ENCODE measurements around the gene MON1B. TPM values are rescaled to one million over a fixed set of nuclear protein-coding genes. Genes with fewer than 3 reads are reported as not detected.

Gene MON1B
- polyA plus RNA-seq, 3 donors, result 26.4 to 35.7 (median 35.6) TPM

GRCh38 chr16:77193377-77193776, 2.4 kb downstream of the MON1B start:
- H3K36me3 ChIP-seq (replicated peaks in 1 of 2; ENCODE audit: control insufficient read depth in 1 of 2, insufficient read depth in 2 of 2, low read length in 2 of 2), result peaks cover 53 to 59% of the 10 kb centered on the region in 2 donors
- peaks cover 0 to 13% (median 0%) of the 10 kb centered on the region in 7 donors for H3K9me3 Mint-ChIP-seq
- no peak overlapping the region for H3K4me2 ChIP-seq (replicated peaks; ENCODE audit: extremely low read depth, low read length, poor library complexity, severe bottlenecking)
- intact Hi-C loops (cut with micrococcal nuclease), result loop anchor here in 1 of 2 donors (5.0 to 10.0 kb wide), 3 partner anchors 531 to 1626 kb away; partner anchors contain the start of genes GABARAPL2, NUDT7 and WWOX
- H3K27ac ChIP-seq (ENCODE audit: low read depth in 1 of 2, low read length in 2 of 2), result no peak overlapping the region
- H2AFZ ChIP-seq (ENCODE audit: insufficient read depth, low read depth, low read length, poor library complexity, severe bottlenecking), result no peak overlapping the region
- H4K20me1 ChIP-seq (ENCODE audit: insufficient read depth, low read length), result peaks cover 49% of the 10 kb centered on the region
- H3K4me3 ChIP-seq (replicated peaks in 1 of 3; ENCODE audit: low read depth in 2 of 3, low read length in 3 of 3), result no peak overlapping the region
- H3K4me3 Mint-ChIP-seq, result no peak overlapping the region
- peak overlapping the region in 4 of 7 donors; percentile 38 to 82 (median 67) for H3K27ac Mint-ChIP-seq
- no peak for DNase-seq
- H3K27me3 Mint-ChIP-seq (ENCODE audit: low read depth in 3 of 3), result peaks cover 0 to 5% (median 0%) of the 10 kb centered on the region in 3 donors
- no peaks in the 10 kb centered on the region for H3K9me3 ChIP-seq (replicated peaks in 1 of 2; ENCODE audit: control insufficient read depth in 1 of 2, insufficient read depth in 1 of 2, low read length in 2 of 2)
- H3K4me1 ChIP-seq (ENCODE audit: control insufficient read depth in 1 of 2, insufficient read depth in 2 of 2, low read length in 2 of 2), result peaks cover 21 to 34% of the 10 kb centered on the region in 2 donors
- WGBS (ENCODE audit: insufficient coverage), result over 99% methylated on average over 11 of the region's 13 CpGs
- H3K4me1 Mint-ChIP-seq, result peaks cover 30% of the 10 kb centered on the region
- no peak for TF ChIP-seq CTCF (IDR thresholded peaks at IDR 0.05)
- no peak overlapping the region for H3K9ac ChIP-seq (ENCODE audit: insufficient read depth, low read length, poor library complexity, severe bottlenecking)
- peaks cover 60% of the 10 kb centered on the region for H3K79me2 ChIP-seq (ENCODE audit: insufficient read depth, low read length)
- peaks cover 61 to 62% of the 10 kb centered on the region in 2 donors for H3K36me3 Mint-ChIP-seq
- H3K27me3 ChIP-seq (ENCODE audit: control insufficient read depth in 2 of 2, insufficient read depth in 2 of 2, low read length in 2 of 2), result no peaks in the 10 kb centered on the region

- TF ChIP-seq CTCF (IDR thresholded peaks at IDR 0.05), result no peak
- WGBS (ENCODE audit: insufficient coverage), result 98% methylated on average over 46 of the region's 48 CpGs
- no peaks in the 10 kb centered on the region for H3K27me3 ChIP-seq (ENCODE audit: control insufficient read depth in 2 of 2, insufficient read depth in 2 of 2, low read length in 2 of 2)
- H4K20me1 ChIP-seq (ENCODE audit: insufficient read depth, low read length), result peaks cover 60% of the 10 kb centered on the region
- H3K27ac ChIP-seq (ENCODE audit: low read depth in 1 of 2, low read length in 2 of 2), result no peak overlapping the region
- no peak overlapping the region for H2AFZ ChIP-seq (ENCODE audit: insufficient read depth, low read depth, low read length, poor library complexity, severe bottlenecking)
- no peak overlapping the region for H3K4me3 ChIP-seq (replicated peaks in 1 of 3; ENCODE audit: low read depth in 2 of 3, low read length in 3 of 3)
- Mint-ChIP-seq H3K9me3 (peaks cover 0 to 13% (median 0%) of the 10 kb centered on the region in 7 donors), H3K27me3 (ENCODE audit: low read depth in 3 of 3) (peaks cover 0 to 2% (median 0%) of the 10 kb centered on the region in 3 donors), H3K4me3 (no peak overlapping the region), H3K4me1 (peaks cover 30% of the 10 kb centered on the region), H3K36me3 (peaks cover 72 to 73% of the 10 kb centered on the region in 2 donors), H3K27ac (peak overlapping the region in 4 of 7 donors; percentile 10 to 75 (median 38))
- peaks cover 60% of the 10 kb centered on the region for H3K79me2 ChIP-seq (ENCODE audit: insufficient read depth, low read length)
- peaks cover 21 to 34% of the 10 kb centered on the region in 2 donors for H3K4me1 ChIP-seq (ENCODE audit: control insufficient read depth in 1 of 2, insufficient read depth in 2 of 2, low read length in 2 of 2)
- no peak for DNase-seq
- intact Hi-C loops (cut with micrococcal nuclease), result loop anchor here in 1 of 2 donors (5.0 to 10.0 kb wide), 3 partner anchors 530 to 1627 kb away; partner anchors contain the start of genes GABARAPL2, NUDT7 and WWOX
- no peak overlapping the region for H3K9ac ChIP-seq (ENCODE audit: insufficient read depth, low read length, poor library complexity, severe bottlenecking)
- H3K9me3 ChIP-seq (replicated peaks in 1 of 2; ENCODE audit: control insufficient read depth in 1 of 2, insufficient read depth in 1 of 2, low read length in 2 of 2), result no peaks in the 10 kb centered on the region
- no peak overlapping the region for H3K4me2 ChIP-seq (replicated peaks; ENCODE audit: extremely low read depth, low read length, poor library complexity, severe bottlenecking)
- H3K36me3 ChIP-seq (replicated peaks in 1 of 2; ENCODE audit: control insufficient read depth in 1 of 2, insufficient read depth in 2 of 2, low read length in 2 of 2), result peaks cover 65 to 71% of the 10 kb centered on the region in 2 donors
Observed at GRCh38 chr16:77194295-77195231, 3.6 kb downstream of the MON1B start.
